ENCODE measurements around the gene BICC1. TPM values are rescaled to one million over a fixed set of nuclear protein-coding genes. Genes with fewer than 3 reads are reported as not detected.
A peak's percentile ranks its signal among the peaks of the same experiment; 100 is the strongest.

Gene BICC1
- total and polyA plus RNA-seq, 2 experiments from 2014 or later = 5.8 to 20.4 TPM

- Histone ChIP-seq H3K9me3 (ENCODE audit: low read depth) (no peaks in the 10 kb centered on the region), H3K36me3 (replicated peaks; ENCODE audit: insufficient read depth, low read depth) (no peaks in the 10 kb centered on the region), H3K27ac (peak overlapping the region; percentile 30), H3K4me3 (no peak overlapping the region), H3K79me2 (no peaks in the 10 kb centered on the region), H3K4me1 (ENCODE audit: insufficient read depth) (peaks cover 9% of the 10 kb centered on the region), H2AFZ (no peak overlapping the region), H3K27me3 (no peaks in the 10 kb centered on the region), H3K9me2 (replicated peaks; ENCODE audit: insufficient read depth) (no peaks in the 10 kb centered on the region), H4K20me1 (ENCODE audit: insufficient read depth, poor library complexity, severe bottlenecking) (no peaks in the 10 kb centered on the region), H3K4me2 (no peak overlapping the region)
- TF ChIP-seq EZH2 (IDR thresholded peaks at IDR 0.05; ENCODE audit: borderline replicate concordance) (no peak), EZH2phosphoT487 (IDR thresholded peaks at IDR 0.05; ENCODE audit: low read depth, severe bottlenecking, unreplicated experiment) (no peak), CTCF (IDR thresholded peaks at IDR 0.05; ENCODE audit: poor library complexity) (no peak)
- WGBS (ENCODE audit: low lambda C conversion rate, missing lambda C conversion rate) = 40% methylated on average over 4 of the region's 4 CpGs
- no peak for DNase-seq (ENCODE audit: low spot score)
Measured at GRCh38 chr10:58807629-58808022, 295.0 kb downstream of the BICC1 start.

GRCh38 chr10:58810751-58811150 is 298.1 kb downstream of the BICC1 start:
- 41% methylated on average over 2 of the region's 2 CpGs for WGBS (ENCODE audit: low lambda C conversion rate, missing lambda C conversion rate)
- Histone ChIP-seq H3K4me3 (no peak overlapping the region), H3K79me2 (no peaks in the 10 kb centered on the region), H3K9me2 (replicated peaks; ENCODE audit: insufficient read depth) (no peaks in the 10 kb centered on the region), H3K27ac (no peak overlapping the region), H4K20me1 (ENCODE audit: insufficient read depth, poor library complexity, severe bottlenecking) (no peaks in the 10 kb centered on the region), H3K9me3 (ENCODE audit: low read depth) (no peaks in the 10 kb centered on the region), H2AFZ (no peak overlapping the region), H3K4me1 (ENCODE audit: insufficient read depth) (peaks cover 15% of the 10 kb centered on the region), H3K36me3 (replicated peaks; ENCODE audit: insufficient read depth, low read depth) (no peaks in the 10 kb centered on the region), H3K4me2 (no peak overlapping the region), H3K27me3 (no peaks in the 10 kb centered on the region)
- DNase-seq (ENCODE audit: low spot score) = no peak
- TF ChIP-seq EZH2 (IDR thresholded peaks at IDR 0.05; ENCODE audit: borderline replicate concordance) (no peak), EZH2phosphoT487 (IDR thresholded peaks at IDR 0.05; ENCODE audit: low read depth, severe bottlenecking, unreplicated experiment) (no peak), CTCF (IDR thresholded peaks at IDR 0.05; ENCODE audit: poor library complexity) (no peak)

- no peaks in the 10 kb centered on the region for H3K27me3 ChIP-seq
- 64% methylated on average over 8 of the region's 8 CpGs for WGBS (ENCODE audit: low lambda C conversion rate, missing lambda C conversion rate)
- no peaks in the 10 kb centered on the region for H3K36me3 ChIP-seq (replicated peaks; ENCODE audit: insufficient read depth, low read depth)
- TF ChIP-seq EZH2 (IDR thresholded peaks at IDR 0.05; ENCODE audit: borderline replicate concordance) (no peak), EZH2phosphoT487 (IDR thresholded peaks at IDR 0.05; ENCODE audit: low read depth, severe bottlenecking, unreplicated experiment) (no peak), CTCF (IDR thresholded peaks at IDR 0.05; ENCODE audit: poor library complexity) (no peak)
- peak; percentile 19 for DNase-seq (ENCODE audit: low spot score)
- no peaks in the 10 kb centered on the region for H3K79me2 ChIP-seq
- no peaks in the 10 kb centered on the region for H3K9me2 ChIP-seq (replicated peaks; ENCODE audit: insufficient read depth)
- H3K4me1 ChIP-seq (ENCODE audit: insufficient read depth) = peaks cover 16% of the 10 kb centered on the region
- H4K20me1 ChIP-seq (ENCODE audit: insufficient read depth, poor library complexity, severe bottlenecking) = no peaks in the 10 kb centered on the region
- no peak overlapping the region for H3K4me3 ChIP-seq
- no peaks in the 10 kb centered on the region for H3K9me3 ChIP-seq (ENCODE audit: low read depth)
- H3K4me2 ChIP-seq = peak overlapping the region; percentile 38
- H2AFZ ChIP-seq = peak overlapping the region; percentile 5
- H3K27ac ChIP-seq = no peak overlapping the region
Measured at GRCh38 chr10:58813573-58813972, 300.9 kb downstream of the BICC1 start.
